SK-N-SH (cell line): Measurements from ENCODE around the gene ZNF700. TPM values are rescaled to one million over a fixed set of nuclear protein-coding genes. Genes with fewer than 3 reads are reported as not detected.
"Not testable (repeated sequence)": the region's sequence is repeated elsewhere in the genome, so short reads cannot be mapped to it uniquely, and the experiment has no call there.

ENCODE experiments used
- CTCF ChIA-PET: fragments of 300-600, 350-600 bp; formaldehyde crosslinking; extraction: SDS; loops from one replicate; lab custom pipeline; 2021; lab: Yijun Ruan, JAX
- POLR2A ChIA-PET: fragments of 350-600 bp; sonication (Branson Sonifier 250); formaldehyde crosslinking; extraction: SDS; loops from one replicate; lab custom pipeline; 2020; ENCODE audit warnings: antibody characterized with exemption, inconsistent platforms; lab: Yijun Ruan, JAX
- DNase-seq: peaks from one replicate; pipeline ENCODE4 v3.0.0; 2012
- H2AFZ ChIP-seq: fragments of 200-600 bp; sonication (generic); 2 replicates; pipeline ENCODE4 v1.8.1; 2016; ENCODE audit warnings: antibody characterized with exemption, mild to moderate bottlenecking, low read depth
- H3F3A ChIP-seq: fragments of 200-600 bp; sonication (generic); replicated peaks from 2 replicates; pipeline ENCODE3; 2016; ENCODE audit warnings: antibody characterized with exemption, mild to moderate bottlenecking; ENCODE audit not compliant: insufficient read depth
- H3K27ac ChIP-seq, 2 experiments: fragments of 200-500 bp in 1 of 2; fragments of 200-600 bp in 1 of 2; sonication (Bioruptor generic) in 1 of 2; sonication (generic), shearing (Covaris generic) in 1 of 2; 2 replicates each; pipeline versions ENCODE4 v1.5.1 to v1.6.1; 2014 to 2016; ENCODE audit warnings: low read depth in 2 of 2, inconsistent platforms in 1 of 2, low read length in 1 of 2, mild to moderate bottlenecking in 1 of 2, mixed read lengths in 1 of 2
- H3K27me3 ChIP-seq: fragments of 200-600 bp; sonication (generic), shearing (Covaris generic); 2 replicates; pipeline ENCODE4 v1.6.1; 2016; ENCODE audit warnings: mixed run types; ENCODE audit not compliant: insufficient read depth
- H3K36me3 ChIP-seq, 2 experiments: fragments of 200-500 bp in 1 of 2; fragments of 200-600 bp in 1 of 2; sonication (Bioruptor generic) in 1 of 2; sonication (generic) in 1 of 2; replicated peaks in 1 of 2; 2 replicates each; pipeline versions ENCODE3 to v1.5.1; 2014 to 2016; ENCODE audit warnings: low read length in 1 of 2, mild to moderate bottlenecking in 1 of 2; ENCODE audit not compliant: insufficient read depth in 2 of 2, control insufficient read depth in 1 of 2
- H3K4me1 ChIP-seq, 2 experiments: fragments of 200-500 bp in 1 of 2; fragments of 200-600 bp in 1 of 2; sonication (Bioruptor generic) in 1 of 2; sonication (generic), shearing (Covaris generic) in 1 of 2; 2 replicates each; pipeline versions ENCODE4 v1.5.1 to v1.6.1; 2014 to 2016; ENCODE audit warnings: low read depth in 1 of 2, low read length in 1 of 2, mixed run types in 1 of 2; ENCODE audit not compliant: insufficient read depth in 2 of 2, control insufficient read depth in 1 of 2
- H3K4me2 ChIP-seq: fragments of 200-600 bp; sonication (generic), shearing (Covaris generic); 2 replicates; pipeline ENCODE4 v1.6.1; 2017; ENCODE audit warnings: mixed run types
- H3K4me3 ChIP-seq, 2 experiments: fragments of 200-500 bp in 1 of 2; fragments of 200-600 bp in 1 of 2; sonication (Bioruptor generic) in 1 of 2; sonication (generic), shearing (Covaris generic) in 1 of 2; 2 replicates each; pipeline versions ENCODE4 v1.5.1 to v1.8.1; 2014 to 2016; ENCODE audit warnings: low read depth in 2 of 2, inconsistent platforms in 1 of 2, low read length in 1 of 2, mild to moderate bottlenecking in 1 of 2, mixed read lengths in 1 of 2, moderate library complexity in 1 of 2
- H3K79me2 ChIP-seq: fragments of 200-600 bp; sonication (generic); 2 replicates; pipeline ENCODE4 v1.8.1; 2017; ENCODE audit warnings: mild to moderate bottlenecking; ENCODE audit not compliant: insufficient read depth
- H3K9ac ChIP-seq: fragments of 200-600 bp; sonication (generic); 2 replicates; pipeline ENCODE4 v1.6.1; 2017; ENCODE audit warnings: mixed run types
- H3K9me2 ChIP-seq: fragments of 200-600 bp; sonication (generic); 2 replicates; pipeline ENCODE4 v1.6.1; 2017; ENCODE audit warnings: mixed run types
- H3K9me3 ChIP-seq: fragments of 200-600 bp; sonication (generic); 2 replicates; pipeline ENCODE4 v1.6.1; 2017; ENCODE audit warnings: mixed run types, mild to moderate bottlenecking, moderate library complexity
- H4K20me1 ChIP-seq: fragments of 200-600 bp; sonication (generic); 2 replicates; pipeline ENCODE4 v1.6.1; 2017; ENCODE audit warnings: mild to moderate bottlenecking, mixed run types; ENCODE audit not compliant: insufficient read depth
- NFIC ChIP-seq: IDR thresholded peaks from 2 replicates; pipeline ENCODE4 v1.4.0; 2012; ENCODE audit warnings: borderline replicate concordance
- RFX5 ChIP-seq: IDR thresholded peaks from 2 replicates; pipeline ENCODE4 v1.6.1; 2012; ENCODE audit warnings: mild to moderate bottlenecking, improper control_type of control experiment, low read length
- SIN3A ChIP-seq: IDR thresholded peaks from 2 replicates; pipeline ENCODE4 v1.6.1; 2012; ENCODE audit warnings: low read depth, mild to moderate bottlenecking, low read length, moderate library complexity, borderline replicate concordance
- WGBS: methylation state at CpG from one replicate; pipeline ENCODE4 v1.1.6; 2017; ENCODE audit warnings: low lambda C conversion rate; 5-methylcytosine and 5-hydroxymethylcytosine counted together
- polyA plus RNA-seq, 3 experiments: library from polyadenylated mRNA; depleted of rRNA; stranded (reverse); fragments of >200 nt; gene quantifications; 2 replicates each; pipeline ENCODE4 v1.2.3, GENCODE V29; 2012

Gene ZNF700
- polyA plus RNA-seq, 1 of the 3 experiments (the other 2 are of a cell fraction), result 3.5 TPM

DNA sequence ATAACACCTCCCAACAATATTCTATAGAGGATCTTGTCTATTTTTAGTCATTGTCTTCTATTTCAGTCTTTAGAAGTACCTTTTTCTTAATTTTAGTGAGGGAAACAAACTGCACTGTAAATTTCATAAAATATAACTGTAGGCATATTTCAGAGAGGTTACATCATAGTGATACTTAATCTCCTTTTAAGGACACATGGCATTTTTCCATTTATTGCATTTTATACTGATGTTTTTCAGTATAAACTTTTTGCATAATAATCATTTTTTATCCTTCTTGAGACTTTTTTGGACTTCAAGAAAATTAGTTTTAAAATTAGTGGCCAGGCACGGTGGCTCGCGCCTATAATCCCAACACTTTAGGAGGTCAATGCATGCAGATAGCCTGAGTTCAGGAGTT lies 6.6 kb downstream of the ZNF700 start:
- Histone ChIP-seq H3K79me2 (peaks cover 91% of the 10 kb centered on the region), H3K4me3 (no peak overlapping the region), H3K4me2 (no peak overlapping the region), H4K20me1 (no peaks in the 10 kb centered on the region), H3K27me3 (no peaks in the 10 kb centered on the region), H2AFZ (no peak overlapping the region), H3F3A (peaks cover 4% of the 10 kb centered on the region), H3K9me3 (peaks cover 8% of the 10 kb centered on the region; the same call in 1 of the 2 replicates), H3K27ac (no peak overlapping the region)
- CTCF ChIA-PET, result interaction anchor here (0.6 kb wide), 1 partner anchor 44 kb away, joined by 3 read pairs; the partner anchor contains the start of gene ZNF69
- no peak for TF ChIP-seq SIN3A
- no peak for TF ChIP-seq RFX5
- no peak for TF ChIP-seq NFIC
- TF ChIP-seq, all 33 proteins: peak for 0
- peaks cover 0 to 46% of the 10 kb centered on the region in 2 experiments for H3K36me3 ChIP-seq
- no peak for DNase-seq
- H3K4me1 ChIP-seq, result no peaks in the 10 kb centered on the region
- H3K9me2 ChIP-seq, result no peaks in the 10 kb centered on the region
- H3K9ac ChIP-seq, result no peak overlapping the region
- WGBS, result 100% methylated on average over 3 of the region's 3 CpGs
- POLR2A ChIA-PET, result no interaction called here

DNA sequence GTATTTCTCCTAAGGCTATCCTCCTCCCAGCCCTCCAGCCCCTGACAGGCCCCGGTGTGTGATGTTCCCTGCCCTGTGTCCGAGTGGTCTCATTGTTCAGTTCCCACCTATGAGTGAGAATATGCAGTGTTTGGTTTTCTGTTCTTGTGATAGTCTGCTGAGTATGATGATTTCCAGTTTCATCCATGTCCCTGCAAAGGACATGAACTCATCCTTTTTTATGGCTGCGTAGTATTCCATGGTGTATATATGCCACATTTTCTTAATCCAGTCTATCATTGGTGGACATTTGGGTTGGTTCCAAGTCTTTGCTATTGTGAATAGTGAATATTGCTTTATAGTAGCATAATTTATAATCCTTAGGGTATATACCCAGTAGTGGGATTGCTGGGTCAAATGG lies 10.9 kb downstream of the ZNF700 start:
- H3F3A ChIP-seq, H3K9me2 ChIP-seq, DNase-seq, H3K4me2 ChIP-seq, H3K4me1 ChIP-seq, H3K27ac ChIP-seq, H3K9me3 ChIP-seq, H2AFZ ChIP-seq, H3K9ac ChIP-seq, H3K4me3 ChIP-seq, H4K20me1 ChIP-seq, H3K27me3 ChIP-seq, POLR2A ChIA-PET, CTCF ChIA-PET: not testable (repeated sequence)
- peaks cover 0 to 45% of the 10 kb centered on the region in 2 experiments for H3K36me3 ChIP-seq
- 92% methylated on average over 3 of the region's 3 CpGs for WGBS
- H3K79me2 ChIP-seq, result peaks cover 94% of the 10 kb centered on the region

DNA sequence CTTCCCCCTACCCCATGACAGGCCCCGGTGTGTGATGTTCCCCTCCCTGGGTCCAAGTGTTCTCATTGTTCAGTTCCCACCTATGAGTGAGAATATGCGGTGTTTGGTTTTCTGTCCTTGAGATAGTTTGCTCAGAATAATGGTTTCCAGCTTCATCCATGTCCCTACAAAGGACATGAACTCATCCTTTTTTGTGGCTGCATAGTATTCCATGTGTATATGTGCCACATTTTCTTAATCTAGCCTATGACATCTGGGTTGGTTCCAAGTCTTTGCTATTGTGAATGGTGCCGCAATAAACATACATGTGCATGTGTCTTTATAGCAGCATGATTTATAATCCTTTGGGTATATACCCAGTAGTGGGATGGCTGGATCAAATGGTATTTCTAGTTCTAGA lies 13.5 kb downstream of the ZNF700 start:
- WGBS, result 98% methylated on average over 3 of the region's 3 CpGs

DNA sequence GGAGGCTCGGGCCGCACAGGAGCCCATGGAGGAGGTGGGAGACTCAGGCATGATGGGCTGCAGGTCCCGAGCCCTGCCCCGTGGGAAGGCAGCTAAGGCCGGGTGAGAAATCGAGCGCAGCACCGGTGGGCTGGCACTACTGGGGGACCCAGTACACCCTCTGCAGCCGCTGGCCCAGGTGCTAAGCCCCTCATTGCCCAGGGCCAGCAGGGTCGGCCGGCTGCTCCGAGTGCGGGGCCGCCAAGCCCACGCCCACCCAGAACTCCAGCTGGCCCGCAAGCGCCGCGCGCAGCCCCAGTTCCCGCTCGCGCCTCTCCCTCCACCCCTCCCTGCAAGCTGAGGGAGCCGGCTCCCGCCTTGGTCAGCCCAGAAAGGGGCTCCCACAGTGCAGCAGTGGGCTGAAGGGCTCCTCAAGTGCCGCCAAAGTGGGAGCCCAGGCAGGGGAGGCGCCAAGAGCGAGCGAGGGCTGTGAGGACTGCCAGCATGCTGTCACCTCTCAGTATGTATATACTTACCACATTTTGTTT lies 16.5 kb downstream of the ZNF700 start:
- DNase-seq, H3K9ac ChIP-seq, H3K9me3 ChIP-seq, H3K4me2 ChIP-seq, H3K4me3 ChIP-seq, H3K4me1 ChIP-seq, CTCF ChIA-PET, H3K9me2 ChIP-seq, POLR2A ChIA-PET, H3F3A ChIP-seq, H2AFZ ChIP-seq, H3K27ac ChIP-seq, H3K27me3 ChIP-seq, H4K20me1 ChIP-seq: not testable (repeated sequence)
- peaks cover 0 to 34% of the 10 kb centered on the region in 2 experiments for H3K36me3 ChIP-seq
- H3K79me2 ChIP-seq, result peaks cover 59% of the 10 kb centered on the region
- 85% methylated on average over 2 of the region's 29 CpGs for WGBS

More for the DNA sequence above, 13.5 kb downstream of the ZNF700 start:
- H3K9me3 ChIP-seq, CTCF ChIA-PET, H3K9ac ChIP-seq, H3K9me2 ChIP-seq, DNase-seq, H3K27ac ChIP-seq, H3K27me3 ChIP-seq, POLR2A ChIA-PET, H2AFZ ChIP-seq, H3K4me1 ChIP-seq, H3K4me2 ChIP-seq, H3K4me3 ChIP-seq, H4K20me1 ChIP-seq, H3F3A ChIP-seq: not testable (repeated sequence)
- H3K36me3 ChIP-seq, result peaks cover 0 to 41% of the 10 kb centered on the region in 2 experiments
- H3K79me2 ChIP-seq, result peaks cover 82% of the 10 kb centered on the region
